Activated T-helper 17 cell treated with anti-CD3 and anti-CD28 coated beads, Interleukin-2, amount 50 U/mL, for 72 hours (primary cell): ENCODE measurements around the gene MAP3K4. TPM values are rescaled to one million over a fixed set of nuclear protein-coding genes. Genes with fewer than 3 reads are reported as not detected.

Experiments
- ATAC-seq: fragments of 150-1000 bp; cut with Tn5 transposase; replicated peaks from 2 replicates; pipeline ENCODE4 v1.10.0; 2021; ENCODE audit warnings: mild to moderate bottlenecking, moderate library complexity
- H3K27ac Mint-ChIP-seq: one replicate; pipeline ENCODE4 v1.8.0; 2022; ENCODE audit warnings: mixed read lengths
- H3K27me3 Mint-ChIP-seq: one replicate; pipeline ENCODE4 v1.8.0; 2022; ENCODE audit warnings: mixed read lengths
- H3K36me3 Mint-ChIP-seq: one replicate; pipeline ENCODE4 v1.8.0; 2022; ENCODE audit warnings: low read depth, mild to moderate bottlenecking, mixed read lengths
- H3K4me1 Mint-ChIP-seq: one replicate; pipeline ENCODE4 v1.8.0; 2022; ENCODE audit warnings: mixed read lengths
- H3K4me3 Mint-ChIP-seq: one replicate; pipeline ENCODE4 v1.8.0; 2022; ENCODE audit warnings: mild to moderate bottlenecking, mixed read lengths
- H3K9me3 Mint-ChIP-seq: one replicate; pipeline ENCODE4 v1.8.0; 2022; ENCODE audit warnings: mixed read lengths
- total RNA-seq, 2 donors: library from RNA; stranded (reverse); gene quantifications; one replicate each; pipeline ENCODE4 v1.2.3, GENCODE V29; 2022

The MAP3K4 gene
- total RNA-seq, 2 donors from 2014 or later: 76.1 to 97.9 TPM

GRCh38 chr6:161061576-161061975, 70.0 kb downstream of the MAP3K4 start:
- H3K27ac Mint-ChIP-seq: peak overlapping the region; percentile 84
- H3K4me1 Mint-ChIP-seq: peaks cover 36% of the 10 kb centered on the region

GRCh38 chr6:161064915-161065314, 73.3 kb downstream of the MAP3K4 start:
- peaks cover 21% of the 10 kb centered on the region for H3K36me3 Mint-ChIP-seq
- no peak overlapping the region for H3K27ac Mint-ChIP-seq
- H3K9me3 Mint-ChIP-seq: no peaks in the 10 kb centered on the region
- peaks cover 34% of the 10 kb centered on the region for H3K4me1 Mint-ChIP-seq
- no peak overlapping the region for H3K4me3 Mint-ChIP-seq
- ATAC-seq: no peak
- no peaks in the 10 kb centered on the region for H3K27me3 Mint-ChIP-seq

More at GRCh38 chr6:161061576-161061975, 70.0 kb downstream of the MAP3K4 start:
- ATAC-seq: no peak
- Mint-ChIP-seq H3K27me3 (no peaks in the 10 kb centered on the region), H3K4me3 (no peak overlapping the region), H3K36me3 (peaks cover 32% of the 10 kb centered on the region), H3K9me3 (no peaks in the 10 kb centered on the region)

- Mint-ChIP-seq H3K4me3 (no peak overlapping the region), H3K4me1 (peaks cover 34% of the 10 kb centered on the region), H3K27me3 (no peaks in the 10 kb centered on the region), H3K9me3 (no peaks in the 10 kb centered on the region), H3K27ac (no peak overlapping the region), H3K36me3 (peaks cover 18% of the 10 kb centered on the region)
- ATAC-seq: no peak
Observed at GRCh38 chr6:161066511-161066910, 74.9 kb downstream of the MAP3K4 start.

GRCh38 chr6:161067749-161068148, 76.2 kb downstream of the MAP3K4 start:
- Mint-ChIP-seq H3K4me3 (no peak overlapping the region), H3K4me1 (peaks cover 25% of the 10 kb centered on the region), H3K36me3 (peaks cover 10% of the 10 kb centered on the region), H3K27me3 (no peaks in the 10 kb centered on the region), H3K9me3 (no peaks in the 10 kb centered on the region), H3K27ac (no peak overlapping the region)
- no peak for ATAC-seq

GRCh38 chr6:161068321-161068741, 76.8 kb downstream of the MAP3K4 start:
- Mint-ChIP-seq H3K9me3 (no peaks in the 10 kb centered on the region), H3K4me1 (peaks cover 22% of the 10 kb centered on the region), H3K27me3 (no peaks in the 10 kb centered on the region), H3K36me3 (peaks cover 10% of the 10 kb centered on the region), H3K27ac (no peak overlapping the region), H3K4me3 (no peak overlapping the region)
- no peak for ATAC-seq

- ATAC-seq: no peak
- Mint-ChIP-seq H3K4me1 (peaks cover 12% of the 10 kb centered on the region), H3K27me3 (no peaks in the 10 kb centered on the region), H3K4me3 (no peak overlapping the region), H3K27ac (no peak overlapping the region), H3K9me3 (no peaks in the 10 kb centered on the region), H3K36me3 (no peaks in the 10 kb centered on the region)
Observed at GRCh38 chr6:161073930-161074329, 82.4 kb downstream of the MAP3K4 start.

- Mint-ChIP-seq H3K27me3 (no peaks in the 10 kb centered on the region), H3K4me3 (no peak overlapping the region), H3K4me1 (peaks cover 12% of the 10 kb centered on the region), H3K9me3 (no peaks in the 10 kb centered on the region), H3K36me3 (no peaks in the 10 kb centered on the region), H3K27ac (no peak overlapping the region)
- ATAC-seq: no peak
Observed at GRCh38 chr6:161074496-161075121, 83.0 kb downstream of the MAP3K4 start.

GRCh38 chr6:161076181-161076677, 84.7 kb downstream of the MAP3K4 start:
- peak; percentile 1 for ATAC-seq
- Mint-ChIP-seq H3K27ac (no peak overlapping the region), H3K9me3 (no peaks in the 10 kb centered on the region)

GRCh38 chr6:161079566-161080262, 88.1 kb downstream of the MAP3K4 start:
- Mint-ChIP-seq H3K27me3 (no peaks in the 10 kb centered on the region), H3K4me3 (no peak overlapping the region)
- ATAC-seq: peak; percentile 88

More at GRCh38 chr6:161076181-161076677, 84.7 kb downstream of the MAP3K4 start:
- Mint-ChIP-seq H3K4me3 (no peak overlapping the region), H3K4me1 (peaks cover 18% of the 10 kb centered on the region), H3K27me3 (no peaks in the 10 kb centered on the region), H3K36me3 (no peaks in the 10 kb centered on the region)

GRCh38 chr6:161080263-161080970, 88.8 kb downstream of the MAP3K4 start:
- Mint-ChIP-seq H3K4me3 (no peak overlapping the region), H3K36me3 (no peaks in the 10 kb centered on the region), H3K27me3 (no peaks in the 10 kb centered on the region), H3K4me1 (peaks cover 14% of the 10 kb centered on the region), H3K9me3 (no peaks in the 10 kb centered on the region), H3K27ac (no peak overlapping the region)
- ATAC-seq: peak; percentile 30

More at GRCh38 chr6:161079566-161080262, 88.1 kb downstream of the MAP3K4 start:
- Mint-ChIP-seq H3K4me1 (peaks cover 11% of the 10 kb centered on the region), H3K36me3 (no peaks in the 10 kb centered on the region), H3K9me3 (no peaks in the 10 kb centered on the region), H3K27ac (no peak overlapping the region)

- Mint-ChIP-seq H3K27me3 (no peaks in the 10 kb centered on the region), H3K9me3 (no peaks in the 10 kb centered on the region), H3K36me3 (no peaks in the 10 kb centered on the region), H3K4me3 (no peak overlapping the region), H3K4me1 (peaks cover 18% of the 10 kb centered on the region), H3K27ac (no peak overlapping the region)
- ATAC-seq: no peak
Observed at GRCh38 chr6:161082215-161082614, 90.6 kb downstream of the MAP3K4 start.

- H3K27ac Mint-ChIP-seq: no peak overlapping the region
- peak; percentile 93 for ATAC-seq
- H3K4me1 Mint-ChIP-seq: peaks cover 20% of the 10 kb centered on the region
- H3K4me3 Mint-ChIP-seq: no peak overlapping the region
- H3K27me3 Mint-ChIP-seq: no peaks in the 10 kb centered on the region
- no peaks in the 10 kb centered on the region for H3K9me3 Mint-ChIP-seq
- H3K36me3 Mint-ChIP-seq: no peaks in the 10 kb centered on the region
Observed at GRCh38 chr6:161085246-161085645, 93.7 kb downstream of the MAP3K4 start.

- Mint-ChIP-seq H3K27ac (no peak overlapping the region), H3K36me3 (peaks cover 34% of the 10 kb centered on the region), H3K4me3 (no peak overlapping the region), H3K27me3 (no peaks in the 10 kb centered on the region), H3K9me3 (no peaks in the 10 kb centered on the region), H3K4me1 (peaks cover 25% of the 10 kb centered on the region)
- no peak for ATAC-seq
Observed at GRCh38 chr6:161088676-161089328, 97.2 kb downstream of the MAP3K4 start.

- H3K27me3 Mint-ChIP-seq: no peaks in the 10 kb centered on the region
- peak overlapping the region; percentile 88 for H3K27ac Mint-ChIP-seq
- peak; percentile 76 for ATAC-seq
- peaks cover 13% of the 10 kb centered on the region for H3K4me1 Mint-ChIP-seq
- H3K4me3 Mint-ChIP-seq: no peak overlapping the region
- H3K9me3 Mint-ChIP-seq: no peaks in the 10 kb centered on the region
- peaks cover 57% of the 10 kb centered on the region for H3K36me3 Mint-ChIP-seq
Observed at GRCh38 chr6:161091151-161091550, 99.6 kb downstream of the MAP3K4 start.
